ENCODE results near the gene IL25.
"Not testable (repeated sequence)": the region's sequence is repeated elsewhere in the genome, so short reads cannot be mapped to it uniquely, and the experiment has no call there.

The IL25 gene

GRCh38 chr14:23372509-23372908, at the start of gene IL25:
Gene IL25, plus strand, starts transcription at chr14:23372809.
- DNase-seq = no peak

- no peak for DNase-seq
Observed at GRCh38 chr14:23323838-23324454, 48.7 kb upstream of the IL25 start.

GRCh38 chr14:23324455-23324846, 48.2 kb upstream of the IL25 start:
- no peak for DNase-seq

GRCh38 chr14:23324993-23325392, 47.6 kb upstream of the IL25 start:
- DNase-seq = no peak

GRCh38 chr14:23325746-23326145, 46.9 kb upstream of the IL25 start:
- DNase-seq = not testable (repeated sequence)

- no peak for DNase-seq
Observed at GRCh38 chr14:23326491-23327332, 45.9 kb upstream of the IL25 start.

GRCh38 chr14:23327947-23328744, 44.5 kb upstream of the IL25 start:
- DNase-seq = peak; percentile 77

GRCh38 chr14:23335623-23336022, 37.0 kb upstream of the IL25 start:
- DNase-seq = no peak

GRCh38 chr14:23339506-23340268, 32.9 kb upstream of the IL25 start:
- no peak for DNase-seq

GRCh38 chr14:23344481-23344880, 28.1 kb upstream of the IL25 start:
- no peak for DNase-seq

GRCh38 chr14:23345987-23346692, 26.5 kb upstream of the IL25 start:
- no peak for DNase-seq

GRCh38 chr14:23346693-23347405, 25.8 kb upstream of the IL25 start:
- no peak for DNase-seq

- DNase-seq = no peak
Observed at GRCh38 chr14:23347406-23348296, 25.0 kb upstream of the IL25 start.

- no peak for DNase-seq
Observed at GRCh38 chr14:23348297-23348655, 24.3 kb upstream of the IL25 start.

- DNase-seq = no peak
Observed at GRCh38 chr14:23349156-23349845, 23.3 kb upstream of the IL25 start.

- DNase-seq = no peak
Observed at GRCh38 chr14:23351681-23352505, 20.7 kb upstream of the IL25 start.

GRCh38 chr14:23352506-23353432, 19.8 kb upstream of the IL25 start, which contains the start of gene SLC22A17:
Gene SLC22A17, minus strand, starts transcription at chr14:23352887.
- peak; percentile 64 for DNase-seq

- DNase-seq = no peak
Observed at GRCh38 chr14:23353433-23353780, 19.2 kb upstream of the IL25 start.
